HG03571 (cell line): ENCODE results near the gene CDC42EP5.

Source experiments
- ATAC-seq: cut with Tn5 transposase; IDR thresholded peaks from one replicate; pipeline ENCODE4 v1.9.1; 2021; ENCODE audit not compliant: unreplicated experiment

CDC42EP5 gene

GRCh38 chr19:54428323-54429175 is 44.5 kb downstream of the CDC42EP5 start:
- ATAC-seq: no peak

- ATAC-seq: no peak
These were observed 45.5 kb downstream of the CDC42EP5 start for GRCh38 chr19:54427586-54427985.

- ATAC-seq: no peak
These were observed 46.7 kb downstream of the CDC42EP5 start for GRCh38 chr19:54426291-54426931.

GRCh38 chr19:54425382-54425723 is 47.7 kb downstream of the CDC42EP5 start:
- no peak for ATAC-seq

GRCh38 chr19:54424660-54425381 is 48.3 kb downstream of the CDC42EP5 start:
- no peak for ATAC-seq

GRCh38 chr19:54424201-54424600 is 48.9 kb downstream of the CDC42EP5 start:
- no peak for ATAC-seq

GRCh38 chr19:54422136-54422535 is 51.0 kb downstream of the CDC42EP5 start:
- ATAC-seq: no peak

- ATAC-seq: no peak
These were observed 51.6 kb downstream of the CDC42EP5 start for GRCh38 chr19:54421521-54421920.

- ATAC-seq: no peak
These were observed 52.0 kb downstream of the CDC42EP5 start for GRCh38 chr19:54421169-54421516.

GRCh38 chr19:54420383-54421168 is 52.5 kb downstream of the CDC42EP5 start:
- ATAC-seq: no peak

GRCh38 chr19:54420068-54420382 is 53.1 kb downstream of the CDC42EP5 start:
- ATAC-seq: no peak

- ATAC-seq: no peak
These were observed 53.9 kb downstream of the CDC42EP5 start for GRCh38 chr19:54418930-54419800.

GRCh38 chr19:54418030-54418929 is 54.8 kb downstream of the CDC42EP5 start:
- no peak for ATAC-seq

- ATAC-seq: no peak
These were observed 56.2 kb downstream of the CDC42EP5 start for GRCh38 chr19:54416695-54417491.

GRCh38 chr19:54415901-54416673 is 57.0 kb downstream of the CDC42EP5 start:
- ATAC-seq: no peak

- ATAC-seq: no peak
These were observed 57.7 kb downstream of the CDC42EP5 start, which contains the start of gene TTYH1 for GRCh38 chr19:54415208-54415900. Gene TTYH1 (plus strand): TSS chr19:54415464. CDS start chr19:54415553, 89 bp downstream.
